ENCODE results near the gene LNX1. TPM values are rescaled to one million over a fixed set of nuclear protein-coding genes. Genes with fewer than 3 reads are reported as not detected.

LNX1 gene
- total and polyA plus RNA-seq, 2 donors (not counting 3 experiments of a cell fraction or from before 2014, with no cell fraction given) = 0.72 to 1.3 TPM

GRCh38 chr4:53479736-53480525 lies 111.4 kb downstream of the LNX1 start:
- dilution Hi-C loops (cut with MboI; ENCODE audit: extremely low pct_ligation_motif_present, low sequenced_read_pairs) = no loop called here
- FAIRE-seq = no peak
- H2AFZ ChIP-seq (ENCODE audit: low read depth, low read length) = no peak overlapping the region
- H3K27ac ChIP-seq (ENCODE audit: insufficient read depth, low read depth, low read length) = no peak overlapping the region
- H3K79me2 ChIP-seq (ENCODE audit: control insufficient read depth, insufficient read depth, low read length) = no peaks in the 10 kb centered on the region
- no peaks in the 10 kb centered on the region for H3K27me3 ChIP-seq (ENCODE audit: control insufficient read depth in 2 of 2, insufficient read depth in 2 of 2, low read length in 2 of 2)
- no peak for DNase-seq (ENCODE audit: low read depth, low spot score)
- H3K9me1 ChIP-seq (replicated peaks; ENCODE audit: control insufficient read depth, extremely low read depth, insufficient read depth, low read length) = no peaks in the 10 kb centered on the region
- no peaks in the 10 kb centered on the region for H4K20me1 ChIP-seq (replicated peaks; ENCODE audit: control insufficient read depth, extremely low read depth, insufficient read depth, low read length)
- BruUV-seq (replicated peaks) = no TSS peak
- no peaks in the 10 kb centered on the region for H3K36me3 ChIP-seq (ENCODE audit: control insufficient read depth in 2 of 2, extremely low read depth in 1 of 2, insufficient read depth in 2 of 2, low read length in 2 of 2)
- H3K4me2 ChIP-seq (ENCODE audit: insufficient read depth, low read length) = no peak overlapping the region
- H3K9me3 ChIP-seq (replicated peaks; ENCODE audit: control insufficient read depth, insufficient read depth, low read length) = no peaks in the 10 kb centered on the region
- POLR2A ChIA-PET = no interaction called here
- no peak overlapping the region for H3K9ac ChIP-seq (replicated peaks; ENCODE audit: extremely low read depth, insufficient read depth, low read length)
- H3K4me3 ChIP-seq (replicated peaks in 1 of 3; ENCODE audit: insufficient read depth in 1 of 3, low read depth in 1 of 3, low read length in 3 of 3) = no peak overlapping the region
- intact Hi-C loops (cut with micrococcal nuclease) = no loop called here
- H3K4me1 ChIP-seq (ENCODE audit: control insufficient read depth, extremely low read depth, insufficient read depth, low read length) = no peaks in the 10 kb centered on the region
- CTCF ChIA-PET = interaction anchor here (1.0 to 2.2 kb wide), 4 partner anchors 10 to 754 kb away, joined by 3 to 8 read pairs (median 5); no protein-coding TSS in a partner anchor
- no peak for TF ChIP-seq POLR2AphosphoS5 (IDR thresholded peaks at IDR 0.05; ENCODE audit: insufficient read depth, low read depth, low read length)

- Histone ChIP-seq H3K4me3 (replicated peaks in 1 of 3; ENCODE audit: insufficient read depth in 1 of 3, low read depth in 1 of 3, low read length in 3 of 3) (no peak overlapping the region), H3K4me2 (ENCODE audit: insufficient read depth, low read length) (no peak overlapping the region), H3K27me3 (ENCODE audit: control insufficient read depth in 2 of 2, insufficient read depth in 2 of 2, low read length in 2 of 2) (no peaks in the 10 kb centered on the region), H2AFZ (ENCODE audit: low read depth, low read length) (no peak overlapping the region), H3K27ac (ENCODE audit: insufficient read depth, low read depth, low read length) (no peak overlapping the region), H3K36me3 (ENCODE audit: control insufficient read depth in 2 of 2, extremely low read depth in 1 of 2, insufficient read depth in 2 of 2, low read length in 2 of 2) (no peaks in the 10 kb centered on the region), H3K4me1 (ENCODE audit: control insufficient read depth, extremely low read depth, insufficient read depth, low read length) (no peaks in the 10 kb centered on the region), H3K9me1 (replicated peaks; ENCODE audit: control insufficient read depth, extremely low read depth, insufficient read depth, low read length) (no peaks in the 10 kb centered on the region), H3K79me2 (ENCODE audit: control insufficient read depth, insufficient read depth, low read length) (no peaks in the 10 kb centered on the region), H3K9me3 (replicated peaks; ENCODE audit: control insufficient read depth, insufficient read depth, low read length) (no peaks in the 10 kb centered on the region), H4K20me1 (replicated peaks; ENCODE audit: control insufficient read depth, extremely low read depth, insufficient read depth, low read length) (no peaks in the 10 kb centered on the region), H3K9ac (replicated peaks; ENCODE audit: extremely low read depth, insufficient read depth, low read length) (no peak overlapping the region)
- TF ChIP-seq MAX (IDR thresholded peaks at IDR 0.05; ENCODE audit: insufficient read depth, insufficient read length) (no peak), JUN (IDR thresholded peaks at IDR 0.05; ENCODE audit: borderline replicate concordance, insufficient read depth, insufficient read length, low read depth) (peak; percentile 7), FOS (IDR thresholded peaks at IDR 0.05; ENCODE audit: borderline replicate concordance, insufficient read depth, low read length) (peak; percentile 69)
- ChIA-PET POLR2A (no interaction called here), CTCF (interaction anchor here (1.3 kb wide), 1 partner anchor 11 kb away, joined by 8 read pairs; no protein-coding TSS in a partner anchor)
- dilution Hi-C loops (cut with MboI; ENCODE audit: extremely low pct_ligation_motif_present, low sequenced_read_pairs) = no loop called here
- DNase-seq (ENCODE audit: low read depth, low spot score) (no peak), FAIRE-seq (no peak)
- intact Hi-C loops (cut with micrococcal nuclease) = no loop called here
- no TSS peak for BruUV-seq (replicated peaks)
Observed at GRCh38 chr4:53478671-53479456, 112.4 kb downstream of the LNX1 start.

Data from endothelial cell of umbilical vein (primary cell).